ENCODE results near the gene GSG1L. TPM values are rescaled to one million over a fixed set of nuclear protein-coding genes. Genes with fewer than 3 reads are reported as not detected.
A peak's percentile ranks its signal among the peaks of the same experiment; 100 is the strongest.

Gene GSG1L
- total and polyA plus RNA-seq, 2 of the 13 experiments (the other 11 are each of a cell fraction or from before 2014, with no cell fraction given): not detected

GRCh38 chr16:27795992-27796614 lies 267.4 kb downstream of the GSG1L start (continued):
- 0 out of 2 replicates have a peak, but pooled peaks have one; percentile 44 for TF ChIP-seq IRF9 (CRISPR knock-in tag; IDR thresholded peaks at IDR 0.05; ENCODE audit: borderline replicate concordance)
- TF ChIP-seq KLF6 (CRISPR knock-in tag; IDR thresholded peaks at IDR 0.05): peak; percentile 81; the same call in 1 of the 2 replicates
- peak; percentile 67; the same call in 1 of the 2 replicates for TF ChIP-seq SIX4 (CRISPR knock-in tag; IDR thresholded peaks at IDR 0.05)
- 0 out of 2 replicates have a peak, but pooled peaks have one; percentile 63 for TF ChIP-seq ZNF710 (CRISPR knock-in tag; IDR thresholded peaks at IDR 0.05; ENCODE audit: borderline replicate concordance)
- TF ChIP-seq KLF11 (CRISPR knock-in tag; IDR thresholded peaks at IDR 0.05): peak; percentile 89
- peak; percentile 54; the same call in 1 of the 2 replicates for TF ChIP-seq PPARG (CRISPR knock-in tag; conservative IDR thresholded peaks at IDR 0.05)
- peak; percentile 60; the same call in 1 of the 2 replicates for TF ChIP-seq ZBTB43 (CRISPR knock-in tag; conservative IDR thresholded peaks at IDR 0.05)
- TF ChIP-seq SOX13 (IDR thresholded peaks at IDR 0.05): no peak
- 0 out of 4 replicates have a peak, but pooled peaks of 1 of the 2 experiments have one; percentile 15 for TF ChIP-seq SOX13 (CRISPR knock-in tag; conservative IDR thresholded peaks at IDR 0.05 in 1 of 2, IDR thresholded peaks at IDR 0.05 in 1 of 2)
- TF ChIP-seq KAT2B (IDR thresholded peaks at IDR 0.05; ENCODE audit: borderline replicate concordance, low read depth, low read length): no peak
- 0 out of 2 replicates have a peak, but pooled peaks have one; percentile 33 for TF ChIP-seq ZNF563 (CRISPR knock-in tag; IDR thresholded peaks at IDR 0.05)
- TF ChIP-seq RAD51 (IDR thresholded peaks at IDR 0.05; ENCODE audit: borderline replicate concordance): no peak
- TF ChIP-seq NFKBIZ (CRISPR knock-in tag; IDR thresholded peaks at IDR 0.05): 0 out of 2 replicates have a peak, but pooled peaks have one; percentile 63
- peak; percentile 70; the same call in 1 of the 2 replicates for TF ChIP-seq KMT2B (CRISPR knock-in tag; IDR thresholded peaks at IDR 0.05)
- TF ChIP-seq ZNF615 (CRISPR knock-in tag; IDR thresholded peaks at IDR 0.05; ENCODE audit: borderline replicate concordance): no peak
- 0 out of 2 replicates have a peak, but pooled peaks have one; percentile 51 for TF ChIP-seq REL (CRISPR knock-in tag; conservative IDR thresholded peaks at IDR 0.05)
- no peak; the same call in 1 of the 2 replicates for TF ChIP-seq ARID4A (CRISPR knock-in tag; IDR thresholded peaks at IDR 0.05; ENCODE audit: borderline replicate concordance)
- TF ChIP-seq ZNF329 (CRISPR knock-in tag; IDR thresholded peaks at IDR 0.05; ENCODE audit: low read depth): no peak
- no peak for TF ChIP-seq HBP1 (CRISPR knock-in tag; IDR thresholded peaks at IDR 0.05; ENCODE audit: low read depth)

Data from HepG2 (cell line).